GM18868 (cell line): Measurements from ENCODE around the gene ZNF462.

Source experiments
- ATAC-seq: cut with Tn5 transposase; IDR thresholded peaks from one replicate; pipeline ENCODE4 v1.9.1; 2021; ENCODE audit warnings: mild to moderate bottlenecking, moderate library complexity; ENCODE audit not compliant: unreplicated experiment

ZNF462 gene

GRCh38 chr9:107046692-107047091 is 183.7 kb downstream of the ZNF462 start:
- ATAC-seq, result peak; percentile 86

- ATAC-seq, result no peak
Observed at GRCh38 chr9:107049046-107049802, 186.3 kb downstream of the ZNF462 start.

GRCh38 chr9:107049803-107050184 is 186.8 kb downstream of the ZNF462 start:
- no peak for ATAC-seq

GRCh38 chr9:107051392-107051791 is 188.4 kb downstream of the ZNF462 start:
- no peak for ATAC-seq

- ATAC-seq, result no peak
Observed at GRCh38 chr9:107054146-107054545, 191.2 kb downstream of the ZNF462 start.

GRCh38 chr9:107059220-107059619 is 196.3 kb downstream of the ZNF462 start:
- no peak for ATAC-seq

- ATAC-seq, result no peak
Observed at GRCh38 chr9:107060062-107060461, 197.1 kb downstream of the ZNF462 start.
